ENCODE results near the gene TTLL10.

Gene TTLL10

GRCh38 chr1:1181129-1181937, 7.7 kb downstream of the TTLL10 start:
- no peak for TF ChIP-seq CTCF (IDR thresholded peaks at IDR 0.05; ENCODE audit: control insufficient read depth, insufficient read depth, low read depth, low read length, missing control alignments)
- no peak for DNase-seq (ENCODE audit: low read depth)
- H3K4me3 ChIP-seq (ENCODE audit: control insufficient read depth, low read depth, low read length): no peak overlapping the region

- DNase-seq (ENCODE audit: low read depth): no peak
- no peak for TF ChIP-seq CTCF (IDR thresholded peaks at IDR 0.05; ENCODE audit: control insufficient read depth, insufficient read depth, low read depth, low read length, missing control alignments)
- H3K4me3 ChIP-seq (ENCODE audit: control insufficient read depth, low read depth, low read length): no peak overlapping the region
These were observed 8.3 kb downstream of the TTLL10 start for GRCh38 chr1:1181938-1182410.

DNA sequence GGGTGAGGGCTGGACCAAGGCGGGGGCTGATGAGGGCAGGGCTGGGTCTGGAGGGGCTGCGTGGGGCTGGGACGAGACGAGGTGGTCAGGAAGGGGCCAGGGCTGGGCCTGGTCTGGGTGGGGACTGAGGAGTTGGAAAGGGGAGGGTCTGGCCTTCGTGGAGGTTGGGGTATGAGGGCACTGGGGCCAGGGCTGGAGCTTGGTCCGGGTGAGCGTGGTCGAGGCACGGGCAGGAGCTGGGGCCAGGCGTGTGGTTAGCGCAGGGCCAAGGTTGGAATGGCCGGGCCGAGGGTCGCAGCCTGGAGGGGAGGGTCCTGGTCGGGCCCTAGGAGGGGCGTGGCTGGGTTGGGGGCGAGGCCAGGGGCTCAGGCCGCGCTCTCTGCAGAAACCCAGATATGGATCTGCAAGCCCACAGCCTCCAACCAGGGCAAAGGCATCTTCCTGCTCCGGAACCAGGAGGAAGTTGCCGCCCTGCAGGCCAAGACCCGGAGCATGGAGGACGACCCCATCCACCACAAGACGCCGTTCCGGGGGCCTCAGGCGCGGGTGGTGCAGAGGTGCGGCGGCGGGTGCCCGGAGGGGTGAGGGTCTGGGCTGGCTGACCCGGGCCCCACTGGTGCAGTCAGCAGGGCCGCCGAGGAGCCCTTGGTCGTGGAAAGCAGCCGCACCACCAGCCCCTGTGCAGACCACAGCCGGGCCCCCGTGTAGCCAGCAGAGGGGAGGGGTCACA, 9.0 kb downstream of the TTLL10 start:
- no peak for TF ChIP-seq CTCF (IDR thresholded peaks at IDR 0.05; ENCODE audit: control insufficient read depth, insufficient read depth, low read depth, low read length, missing control alignments)
- DNase-seq (ENCODE audit: low read depth): no peak
- H3K4me3 ChIP-seq (ENCODE audit: control insufficient read depth, low read depth, low read length): no peak overlapping the region

DNA sequence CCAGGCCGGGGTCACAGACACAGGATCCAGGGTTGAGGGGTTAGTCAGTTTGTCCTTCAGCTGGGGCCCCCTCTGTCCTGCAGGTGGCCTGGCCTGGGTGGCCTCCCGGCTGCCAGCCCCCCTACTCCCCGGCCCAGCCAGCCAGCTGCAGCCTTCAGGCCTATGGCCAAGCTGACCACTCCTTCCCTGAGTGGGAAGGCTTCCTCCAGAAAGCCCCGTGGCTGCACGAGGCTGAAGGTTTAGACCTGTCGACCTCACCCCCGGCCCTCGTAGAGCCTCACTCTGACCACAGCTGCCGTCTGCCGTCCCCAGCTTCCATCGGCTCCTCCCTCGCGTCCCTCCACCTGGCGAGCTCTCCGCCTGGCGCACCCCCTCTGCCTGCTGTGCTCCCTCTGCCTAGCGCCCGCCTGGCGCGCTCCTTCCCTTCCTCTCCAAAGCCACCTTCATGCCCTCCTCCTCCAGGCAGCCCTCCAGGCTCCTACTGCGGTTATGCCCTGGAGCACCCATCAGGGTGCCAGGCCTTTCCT, 9.6 kb downstream of the TTLL10 start:
- DNase-seq (ENCODE audit: low read depth): no peak
- H3K4me3 ChIP-seq (ENCODE audit: control insufficient read depth, low read depth, low read length): no peak overlapping the region
- TF ChIP-seq CTCF (IDR thresholded peaks at IDR 0.05; ENCODE audit: control insufficient read depth, insufficient read depth, low read depth, low read length, missing control alignments): no peak

DNA sequence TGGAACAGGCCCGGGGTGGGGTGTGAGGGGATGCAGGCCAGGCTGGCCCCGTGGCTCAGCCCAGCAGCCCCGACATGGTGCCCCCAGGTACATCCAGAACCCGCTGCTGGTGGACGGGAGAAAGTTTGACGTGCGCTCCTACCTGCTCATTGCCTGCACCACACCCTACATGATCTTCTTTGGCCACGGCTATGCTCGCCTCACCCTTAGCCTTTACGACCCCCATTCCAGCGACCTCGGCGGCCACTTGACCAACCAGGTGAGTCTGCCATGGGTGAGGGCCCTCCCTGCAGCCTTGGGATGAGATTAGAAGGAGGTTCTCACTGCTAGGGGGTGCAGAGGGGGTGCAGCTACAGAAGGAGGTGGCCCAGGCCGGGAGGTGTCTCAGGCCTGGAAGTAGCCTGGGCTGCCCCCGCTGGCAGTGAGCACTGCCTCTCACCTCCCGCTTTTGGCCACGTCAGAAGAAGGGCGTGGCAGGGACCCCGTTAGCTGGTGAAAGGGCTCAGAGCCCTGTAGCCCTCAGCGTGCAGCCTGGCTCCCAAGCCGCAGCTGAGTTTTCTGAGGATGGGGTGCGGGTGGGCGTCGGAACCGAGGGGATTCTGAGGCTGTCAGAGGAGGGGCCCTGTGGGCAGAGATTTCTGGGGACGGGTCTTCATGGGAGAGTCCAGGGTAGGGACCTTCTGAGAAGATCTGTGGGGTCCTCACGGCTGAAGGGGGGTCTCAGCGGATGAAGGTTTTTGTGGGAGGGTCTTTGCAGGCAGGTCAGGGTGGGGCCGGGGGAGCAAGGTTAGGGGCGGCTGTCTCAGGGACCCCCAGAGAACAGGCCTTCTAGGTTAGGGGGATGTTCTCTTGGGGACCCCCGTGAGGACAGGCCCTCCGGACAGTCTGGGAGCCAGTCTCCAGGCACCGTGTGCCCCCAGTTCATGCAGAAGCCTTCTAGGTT, 10.4 kb downstream of the TTLL10 start:
- no peak for TF ChIP-seq CTCF (IDR thresholded peaks at IDR 0.05; ENCODE audit: control insufficient read depth, insufficient read depth, low read depth, low read length, missing control alignments)
- DNase-seq (ENCODE audit: low read depth): no peak
- no peak overlapping the region for H3K4me3 ChIP-seq (ENCODE audit: control insufficient read depth, low read depth, low read length)

Measured in AG09309 (cell line).